Cerebellar nuclear complex (tissue), 1 donor: Measurements from ENCODE around the gene SGCD.

Experiments used
- DNase-seq, 2 experiments: peaks; one replicate each; lab custom pipeline; 2025; lab: John Stamatoyannopoulos, UW

The SGCD gene

GRCh38 chr5:156400231-156400986 is 73.4 kb downstream of the SGCD start:
- no peak for DNase-seq

GRCh38 chr5:156401804-156402203 is 74.8 kb downstream of the SGCD start:
- no peak for DNase-seq

GRCh38 chr5:156402387-156402921 is 75.5 kb downstream of the SGCD start:
- DNase-seq, result no peak

GRCh38 chr5:156405988-156406387 is 79.0 kb downstream of the SGCD start:
- DNase-seq, result no peak

GRCh38 chr5:156407251-156407650 is 80.3 kb downstream of the SGCD start:
- DNase-seq, result no peak

GRCh38 chr5:156409834-156410233 is 82.9 kb downstream of the SGCD start:
- DNase-seq, result no peak

GRCh38 chr5:156411185-156411613 is 84.2 kb downstream of the SGCD start:
- no peak for DNase-seq

GRCh38 chr5:156411957-156412356 is 85.0 kb downstream of the SGCD start:
- DNase-seq, result no peak

- no peak for DNase-seq
These were observed 87.4 kb downstream of the SGCD start for GRCh38 chr5:156414391-156414790.

- DNase-seq, result no peak
These were observed 92.7 kb downstream of the SGCD start for GRCh38 chr5:156419661-156420060.

- no peak for DNase-seq
These were observed 93.7 kb downstream of the SGCD start for GRCh38 chr5:156420665-156421064.

GRCh38 chr5:156421798-156422197 is 94.8 kb downstream of the SGCD start:
- no peak for DNase-seq

- no peak for DNase-seq
These were observed 96.6 kb downstream of the SGCD start for GRCh38 chr5:156423597-156423996.

- no peak for DNase-seq
These were observed 100.4 kb downstream of the SGCD start for GRCh38 chr5:156427315-156427714.

- DNase-seq, result no peak
These were observed 105.2 kb downstream of the SGCD start for GRCh38 chr5:156431956-156432829.

GRCh38 chr5:156432830-156433105 is 105.8 kb downstream of the SGCD start:
- no peak for DNase-seq

GRCh38 chr5:156434471-156434870 is 107.5 kb downstream of the SGCD start:
- DNase-seq, result no peak

- no peak for DNase-seq
These were observed 108.1 kb downstream of the SGCD start for GRCh38 chr5:156435101-156435500.

GRCh38 chr5:156438076-156438475 is 111.1 kb downstream of the SGCD start:
- DNase-seq, result no peak

GRCh38 chr5:156444753-156445291 is 117.9 kb downstream of the SGCD start:
- DNase-seq, result no peak

GRCh38 chr5:156446526-156446925 is 119.6 kb downstream of the SGCD start:
- DNase-seq, result no peak

- DNase-seq, result no peak
These were observed 123.8 kb downstream of the SGCD start for GRCh38 chr5:156450778-156451177.

- no peak for DNase-seq
These were observed 124.5 kb downstream of the SGCD start for GRCh38 chr5:156451505-156451904.
